Body of pancreas (tissue), 4 donors: ENCODE data around the gene ZNF410. TPM values are rescaled to one million over a fixed set of nuclear protein-coding genes. Genes with fewer than 3 reads are reported as not detected.

Experiments
- ATAC-seq: fragments of 150-250 bp; one replicate; pipeline ENCODE4 v1.9.1; 2016
- DNase-seq, 4 donors: peaks; one replicate each; pipeline ENCODE4 v3.0.0-alpha.2; 2019
- H3K27ac ChIP-seq, 4 donors: fragments of 200-600 bp; sonication (generic); 1 replicate in 3 of 4; 2 replicates in 1 of 4; pipeline versions ENCODE4 v1.5.1 to v1.6.1; 2016 to 2019; ENCODE audit warnings: mild to moderate bottlenecking in 1 of 4, mixed read lengths in 1 of 4, moderate library complexity in 1 of 4
- H3K27me3 ChIP-seq, 2 donors: fragments of 200-600 bp; sonication (generic); one replicate each; pipeline ENCODE4 v1.6.0; 2016; ENCODE audit warnings: mild to moderate bottlenecking in 1 of 2
- H3K36me3 ChIP-seq, 2 donors: fragments of 200-600 bp; sonication (generic); replicated peaks in 1 of 2; 2 replicates each; pipeline ENCODE4 v1.5.1; 2016; ENCODE audit warnings: low read depth in 2 of 2; ENCODE audit not compliant: insufficient read depth in 1 of 2
- H3K4me1 ChIP-seq: fragments of 200-600 bp; sonication (generic); one replicate; pipeline ENCODE4 v1.6.0; 2016
- H3K4me3 ChIP-seq, 2 donors: fragments of 200-600 bp; sonication (generic); 1 replicate in 1 of 2; 2 replicates in 1 of 2; pipeline ENCODE4 v1.5.1; 2016 to 2019
- H3K9me3 ChIP-seq, 3 donors: fragments of 200-600 bp; sonication (generic); 1 replicate in 2 of 3; 2 replicates in 1 of 3; pipeline ENCODE4 v1.5.1; 2016
- CTCF ChIP-seq, 7 experiments: fragments of 450-650 bp in 4 of 7; fragments of 200-600 bp in 3 of 7; sonication (generic) in 3 of 7; IDR thresholded peaks; one replicate each; pipeline ENCODE4 v1.5.1; 2016 to 2019; ENCODE audit warnings: antibody characterized with exemption in 7 of 7
- POLR2A ChIP-seq, 3 donors: fragments of 450-650 bp; IDR thresholded peaks; one replicate each; pipeline ENCODE4 v1.6.1; 2016; ENCODE audit warnings: antibody characterized with exemption in 3 of 3, mild to moderate bottlenecking in 2 of 3
- WGBS, 2 donors: methylation state at CpG; one replicate each; pipeline ENCODE4 v1.1.5; 2017; 5-methylcytosine and 5-hydroxymethylcytosine counted together
- intact Hi-C: fragments of 100-400 bp; cut with DNase I; formaldehyde crosslinking; loops from one replicate; pipeline ENCODE4 v1.15.1; 2023
- total RNA-seq, 2 donors: library from RNA; depleted of rRNA; stranded (reverse); fragments of >200 nt; gene quantifications; one replicate each; pipeline ENCODE4 v1.1.0, GENCODE V29; 2016

ZNF410 gene
- total RNA-seq, 2 donors from 2014 or later, result 18.8 to 25.9 TPM

- Histone ChIP-seq H3K9me3 (no peaks in the 10 kb centered on the region), H3K27ac (no peak overlapping the region), H3K36me3 (no peaks in the 10 kb centered on the region), H3K27me3 (no peaks in the 10 kb centered on the region), H3K4me3 (no peak overlapping the region), H3K4me1 (peaks cover 7% of the 10 kb centered on the region)
- ATAC-seq (no peak), DNase-seq (no peak)
- TF ChIP-seq POLR2A (IDR thresholded peaks at IDR 0.05), result no peak
- no peak for TF ChIP-seq CTCF (IDR thresholded peaks at IDR 0.05)
- 74 to 83% methylated on average over 4 of the region's 4 CpGs for WGBS, 2 donors
- intact Hi-C loops, result no loop called here
Measured at GRCh38 chr14:73846947-73847346, 39.7 kb upstream of the ZNF410 start.

DNA sequence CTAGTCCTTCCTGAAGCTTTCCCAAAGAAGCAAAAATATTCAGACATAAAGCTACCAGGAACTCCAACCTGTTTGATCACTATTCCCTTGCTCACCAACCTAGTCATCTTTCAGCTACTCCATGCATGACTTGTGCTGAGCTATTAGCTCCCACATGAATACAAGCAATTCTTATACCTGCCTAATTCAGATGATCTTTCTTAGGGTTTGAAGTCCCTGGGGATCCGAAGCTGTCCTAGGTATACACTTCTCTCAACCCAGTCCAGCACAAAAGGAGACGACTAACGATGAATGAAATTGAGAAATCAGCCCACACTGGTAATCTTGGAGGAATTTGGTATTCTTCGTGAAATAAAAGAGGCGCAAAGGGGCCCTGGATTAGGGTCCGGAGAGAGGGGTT is 35.7 kb upstream of the ZNF410 start:
- intact Hi-C loops, result no loop called here
- WGBS, 2 donors, result 17 to 45% methylated on average over 6 of the region's 6 CpGs
- TF ChIP-seq POLR2A (IDR thresholded peaks at IDR 0.05), result no peak
- TF ChIP-seq CTCF (IDR thresholded peaks at IDR 0.05), result no peak

DNA sequence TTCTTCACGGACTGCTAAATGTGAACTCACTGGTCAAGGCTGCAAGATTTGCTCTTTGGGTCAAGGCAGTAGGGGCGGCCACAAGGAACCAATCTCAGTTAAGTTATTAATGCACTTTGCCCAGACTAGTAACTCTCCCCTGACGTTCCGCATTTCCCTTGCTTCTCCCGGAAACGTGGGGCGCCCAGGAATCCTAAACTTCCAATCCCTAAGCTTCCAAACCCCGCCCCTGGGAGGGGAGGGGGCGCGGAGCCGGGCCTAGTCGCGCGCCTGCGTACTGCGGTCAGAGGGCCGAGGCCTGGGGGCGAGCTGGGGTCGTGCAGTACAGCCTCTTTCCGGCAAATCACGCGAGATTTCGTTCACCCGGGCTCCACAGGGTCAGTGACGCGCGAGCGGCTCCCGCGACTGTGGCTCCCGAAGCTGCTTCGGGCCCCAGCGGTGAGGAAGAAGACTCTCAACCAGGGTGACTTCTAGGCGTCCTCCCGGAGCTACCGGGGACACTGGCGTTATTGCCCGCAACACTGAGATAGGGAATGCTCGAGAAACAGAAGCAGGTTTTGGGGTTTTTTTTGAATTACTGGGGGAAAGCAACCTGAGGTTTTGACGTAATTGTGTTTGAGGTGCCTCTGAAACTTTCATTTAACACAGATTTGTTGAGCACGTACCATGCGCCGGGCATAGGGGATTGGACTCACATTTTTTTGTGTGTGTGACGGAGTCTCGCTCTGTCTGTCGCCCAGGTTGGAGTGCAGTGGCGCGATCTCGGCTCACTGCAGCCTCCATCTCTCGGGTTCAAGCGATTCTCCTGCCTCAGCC is 34.9 kb upstream of the ZNF410 start, which contains the start of gene PTGR2:
TSS of gene PTGR2 (plus strand) at position 265 of the 816 bp plus-strand sequence. CDS start 7,032 bp downstream, outside the sequence.
- peak within 1 kb of the TSS; percentile 83 to 94 (median 84) for H3K27ac ChIP-seq
- 0% methylated on average over 36 to 51 of the region's 51 CpGs for WGBS, 2 donors

More for the DNA sequence above, 35.7 kb upstream of the ZNF410 start:
- peaks cover 16% of the 10 kb centered on the region for H3K4me1 ChIP-seq
- no peaks in the 10 kb centered on the region for H3K27me3 ChIP-seq
- no peaks in the 10 kb centered on the region for H3K9me3 ChIP-seq
- H3K36me3 ChIP-seq, result no peaks in the 10 kb centered on the region
- no peak for DNase-seq
- peak; percentile 4 for ATAC-seq
- peak overlapping the region; percentile 83 to 94 (median 84) for H3K27ac ChIP-seq
- no peak overlapping the region for H3K4me3 ChIP-seq

GRCh38 chr14:73859145-73859544 is 27.5 kb upstream of the ZNF410 start:
- no peaks in the 10 kb centered on the region for H3K27me3 ChIP-seq
- H3K36me3 ChIP-seq, result no peaks in the 10 kb centered on the region
- DNase-seq (no peak), ATAC-seq (no peak)
- no peak overlapping the region for H3K27ac ChIP-seq
- intact Hi-C loops, result no loop called here
- H3K4me1 ChIP-seq, result no peaks in the 10 kb centered on the region
- no peak overlapping the region for H3K4me3 ChIP-seq
- no peaks in the 10 kb centered on the region for H3K9me3 ChIP-seq
- TF ChIP-seq POLR2A (IDR thresholded peaks at IDR 0.05) (no peak), CTCF (IDR thresholded peaks at IDR 0.05) (no peak)

More for the DNA sequence above, 34.9 kb upstream of the ZNF410 start, which contains the start of gene PTGR2:
- H3K9me3 ChIP-seq, result no peaks in the 10 kb centered on the region
- intact Hi-C loops, result no loop called here
- no peaks in the 10 kb centered on the region for H3K36me3 ChIP-seq
- peaks cover 16% of the 10 kb centered on the region for H3K4me1 ChIP-seq
- H3K4me3 ChIP-seq, result peak within 1 kb of the TSS; percentile 8 to 45
- no peaks in the 10 kb centered on the region for H3K27me3 ChIP-seq
- ATAC-seq (peak; percentile 95), DNase-seq (peak; percentile 95 to 98 (median 96))
- TF ChIP-seq POLR2A (IDR thresholded peaks at IDR 0.05) (peak; percentile 71 to 92 (median 90)), CTCF (IDR thresholded peaks at IDR 0.05) (peak in 3 of 7 experiments; percentile 35 to 53 (median 44))
